Activated naive CD4-positive, alpha-beta T cell treated with anti-CD3 and anti-CD28 coated beads for 36 hours (primary cell): ENCODE measurements around the gene STRN. TPM values are rescaled to one million over a fixed set of nuclear protein-coding genes. Genes with fewer than 3 reads are reported as not detected.
"Not testable (repeated sequence)": the region's sequence is repeated elsewhere in the genome, so short reads cannot be mapped to it uniquely, and the experiment has no call there.

Source experiments
- CTCF ChIA-PET: fragments of 350-600 bp; sonication (Branson Sonifier 250); formaldehyde crosslinking; loops from one replicate; lab custom pipeline; 2021; ENCODE audit warnings: antibody characterized with exemption; lab: Charles Lee
- DNase-seq: peaks from one replicate; pipeline ENCODE4 v3.0.0-alpha.2; 2020
- H3K27ac Mint-ChIP-seq: one replicate; pipeline ENCODE4 v1.8.0; 2021; ENCODE audit warnings: mild to moderate bottlenecking, mixed read lengths
- H3K27me3 Mint-ChIP-seq: one replicate; pipeline ENCODE4 v1.8.0; 2021; ENCODE audit warnings: low read depth, mixed read lengths
- H3K36me3 Mint-ChIP-seq: one replicate; pipeline ENCODE4 v1.8.0; 2021; ENCODE audit warnings: low read depth, mixed read lengths
- H3K4me1 Mint-ChIP-seq: one replicate; pipeline ENCODE4 v1.8.0; 2021; ENCODE audit warnings: low read depth, mixed read lengths
- H3K4me3 Mint-ChIP-seq: one replicate; pipeline ENCODE4 v1.8.0; 2021; ENCODE audit warnings: mild to moderate bottlenecking, moderate library complexity, mixed read lengths
- H3K9me3 Mint-ChIP-seq: one replicate; pipeline ENCODE4 v1.8.0; 2021; ENCODE audit warnings: mixed read lengths
- intact Hi-C: fragments of 100-400 bp; cut with micrococcal nuclease; formaldehyde crosslinking; loops from one replicate; pipeline ENCODE4 v1.15.1; 2023
- total RNA-seq, 2 experiments: library from RNA; stranded (reverse); gene quantifications; one replicate each; pipeline ENCODE4 v1.2.3, GENCODE V29; 2021

Gene STRN
- total RNA-seq, 2 experiments from 2014 or later, result 19.3 to 22.2 TPM

- H3K4me3 Mint-ChIP-seq, result no peak overlapping the region
- peaks cover 17% of the 10 kb centered on the region for H3K4me1 Mint-ChIP-seq
- H3K36me3 Mint-ChIP-seq, result peaks cover 26% of the 10 kb centered on the region
Measured at GRCh38 chr2:36858551-36859365, 107.6 kb downstream of the STRN start.

GRCh38 chr2:36857713-36858112, 108.6 kb downstream of the STRN start:
- Mint-ChIP-seq H3K9me3 (no peaks in the 10 kb centered on the region), H3K4me3 (no peak overlapping the region), H3K4me1 (peaks cover 17% of the 10 kb centered on the region), H3K27me3 (no peaks in the 10 kb centered on the region), H3K36me3 (peaks cover 23% of the 10 kb centered on the region), H3K27ac (no peak overlapping the region)
- intact Hi-C loops, result loop anchor here (2.0 to 5.0 kb wide), 3 partner anchors 23 to 150 kb away; no protein-coding TSS in a partner anchor
- no peak for DNase-seq
- CTCF ChIA-PET, result no interaction called here

More at GRCh38 chr2:36858551-36859365, 107.6 kb downstream of the STRN start:
- CTCF ChIA-PET, result no interaction called here
- H3K27ac Mint-ChIP-seq, result peak overlapping the region; percentile 52
- DNase-seq, result no peak
- intact Hi-C loops, result loop anchor here (1.0 to 5.0 kb wide), 4 partner anchors 24 to 149 kb away; no protein-coding TSS in a partner anchor
- no peaks in the 10 kb centered on the region for H3K9me3 Mint-ChIP-seq
- no peaks in the 10 kb centered on the region for H3K27me3 Mint-ChIP-seq

GRCh38 chr2:36855429-36855828, 110.9 kb downstream of the STRN start:
- intact Hi-C loops, result loop anchor here (5.0 kb wide), 2 partner anchors 72 to 152 kb away; no protein-coding TSS in a partner anchor
- no peak for DNase-seq
- Mint-ChIP-seq H3K27ac (no peak overlapping the region), H3K4me1 (peaks cover 17% of the 10 kb centered on the region), H3K9me3 (no peaks in the 10 kb centered on the region), H3K27me3 (no peaks in the 10 kb centered on the region), H3K36me3 (peaks cover 25% of the 10 kb centered on the region), H3K4me3 (no peak overlapping the region)
- CTCF ChIA-PET, result interaction anchor here (0.5 to 1.4 kb wide), 2 partner anchors 18 to 70 kb away, joined by 4 to 6 read pairs; no protein-coding TSS in a partner anchor

- Mint-ChIP-seq H3K27me3 (no peaks in the 10 kb centered on the region), H3K36me3 (peaks cover 27% of the 10 kb centered on the region), H3K4me1 (peaks cover 14% of the 10 kb centered on the region), H3K27ac (no peak overlapping the region), H3K9me3 (no peaks in the 10 kb centered on the region), H3K4me3 (no peak overlapping the region)
- DNase-seq, result no peak
- CTCF ChIA-PET, result interaction anchor here (0.6 to 1.4 kb wide), 2 partner anchors 47 to 69 kb away, joined by 6 read pairs; no protein-coding TSS in a partner anchor
- intact Hi-C loops, result no loop called here
Measured at GRCh38 chr2:36854241-36854640, 112.1 kb downstream of the STRN start.

GRCh38 chr2:36849265-36849664, 117.1 kb downstream of the STRN start:
- H3K27ac Mint-ChIP-seq, result no peak overlapping the region
- H3K4me3 Mint-ChIP-seq, result no peak overlapping the region
- CTCF ChIA-PET, result interaction anchor here (0.7 to 1.3 kb wide), 2 partner anchors 69 to 621 kb away, joined by 3 read pairs; no protein-coding TSS in a partner anchor
- H3K9me3 Mint-ChIP-seq, result no peaks in the 10 kb centered on the region
- H3K36me3 Mint-ChIP-seq, result peaks cover 24% of the 10 kb centered on the region
- no peaks in the 10 kb centered on the region for H3K27me3 Mint-ChIP-seq
- no peak for DNase-seq
- no peaks in the 10 kb centered on the region for H3K4me1 Mint-ChIP-seq
- intact Hi-C loops, result no loop called here

- CTCF ChIA-PET, result interaction anchor here (0.5 to 0.6 kb wide), 2 partner anchors 60 to 539 kb away, joined by 3 read pairs; no protein-coding TSS in a partner anchor
- H3K9me3 Mint-ChIP-seq, result no peaks in the 10 kb centered on the region
Measured at GRCh38 chr2:36843838-36844237, 122.5 kb downstream of the STRN start.

GRCh38 chr2:36839976-36840617, 126.2 kb downstream of the STRN start:
- Mint-ChIP-seq H3K4me3 (no peak overlapping the region), H3K4me1 (peaks cover 7% of the 10 kb centered on the region), H3K36me3 (no peaks in the 10 kb centered on the region), H3K9me3 (no peaks in the 10 kb centered on the region), H3K27me3 (no peaks in the 10 kb centered on the region), H3K27ac (no peak overlapping the region)
- CTCF ChIA-PET, result no interaction called here
- intact Hi-C loops, result loop anchor here (5.0 kb wide), 1 partner anchor 87 kb away; no protein-coding TSS in a partner anchor
- no peak for DNase-seq

More at GRCh38 chr2:36843838-36844237, 122.5 kb downstream of the STRN start:
- no peaks in the 10 kb centered on the region for H3K27me3 Mint-ChIP-seq
- no peaks in the 10 kb centered on the region for H3K4me1 Mint-ChIP-seq
- H3K36me3 Mint-ChIP-seq, result peaks cover 1% of the 10 kb centered on the region
- DNase-seq, result no peak
- no peak overlapping the region for H3K4me3 Mint-ChIP-seq
- no peak overlapping the region for H3K27ac Mint-ChIP-seq
- intact Hi-C loops, result no loop called here

- CTCF ChIA-PET, result no interaction called here
- Mint-ChIP-seq H3K9me3 (no peaks in the 10 kb centered on the region), H3K36me3 (no peaks in the 10 kb centered on the region), H3K4me3 (peak overlapping the region; percentile 1), H3K4me1 (peaks cover 15% of the 10 kb centered on the region), H3K27ac (peak overlapping the region; percentile 78), H3K27me3 (no peaks in the 10 kb centered on the region)
- intact Hi-C loops, result loop anchor here (2.0 to 5.0 kb wide), 2 partner anchors 24 to 92 kb away; no protein-coding TSS in a partner anchor
- no peak for DNase-seq
Measured at GRCh38 chr2:36834731-36835524, 131.4 kb downstream of the STRN start.

GRCh38 chr2:36834203-36834602, 132.1 kb downstream of the STRN start:
- Mint-ChIP-seq H3K4me3 (no peak overlapping the region), H3K9me3 (no peaks in the 10 kb centered on the region), H3K4me1 (peaks cover 15% of the 10 kb centered on the region), H3K27me3 (no peaks in the 10 kb centered on the region), H3K36me3 (no peaks in the 10 kb centered on the region), H3K27ac (peak overlapping the region; percentile 3)
- DNase-seq, result no peak
- CTCF ChIA-PET, result no interaction called here
- intact Hi-C loops, result loop anchor here (2.0 kb wide), 1 partner anchor 25 kb away; no protein-coding TSS in a partner anchor

GRCh38 chr2:36831185-36831584, 135.2 kb downstream of the STRN start:
- H3K27me3 Mint-ChIP-seq, result no peaks in the 10 kb centered on the region
- H3K4me3 Mint-ChIP-seq, result no peak overlapping the region
- H3K9me3 Mint-ChIP-seq, result no peaks in the 10 kb centered on the region
- peaks cover 15% of the 10 kb centered on the region for H3K4me1 Mint-ChIP-seq
- CTCF ChIA-PET, result no interaction called here
- no peak overlapping the region for H3K27ac Mint-ChIP-seq
- intact Hi-C loops, result no loop called here
- DNase-seq, result no peak
- H3K36me3 Mint-ChIP-seq, result no peaks in the 10 kb centered on the region

- DNase-seq, H3K27me3 Mint-ChIP-seq, intact Hi-C loops, H3K4me3 Mint-ChIP-seq, H3K4me1 Mint-ChIP-seq, H3K9me3 Mint-ChIP-seq, H3K27ac Mint-ChIP-seq, H3K36me3 Mint-ChIP-seq: not testable (repeated sequence)
- CTCF ChIA-PET, result interaction anchor here (0.8 kb wide), 1 partner anchor 220 kb away, joined by 3 read pairs; no protein-coding TSS in a partner anchor
Measured at GRCh38 chr2:36824683-36825082, 141.7 kb downstream of the STRN start.
